HG03039 (cell line): Measurements from ENCODE around the gene C2CD2.

ENCODE experiments used
- ATAC-seq: cut with Tn5 transposase; IDR thresholded peaks from one replicate; pipeline ENCODE4 v1.9.1; 2021; ENCODE audit warnings: mild to moderate bottlenecking, moderate library complexity; ENCODE audit not compliant: unreplicated experiment

The C2CD2 gene

DNA sequence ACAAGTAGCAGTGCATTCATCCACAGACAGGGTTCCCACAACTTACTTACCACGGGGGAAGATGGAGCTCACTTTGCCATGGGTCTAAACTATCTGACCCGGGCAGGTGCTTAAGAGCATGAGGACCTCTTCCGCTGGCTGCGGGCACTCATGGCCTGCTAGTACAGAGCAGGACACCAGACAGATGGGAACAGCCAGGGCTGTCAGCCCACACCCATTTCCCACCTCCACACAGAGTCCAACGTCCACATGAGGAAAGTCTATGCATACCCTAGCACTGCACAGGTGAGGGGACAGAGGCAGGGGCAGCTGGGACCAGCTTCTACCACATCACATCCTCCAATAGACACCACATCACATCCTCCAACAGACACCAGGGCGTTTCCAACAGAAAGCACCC is 38.9 kb downstream of the C2CD2 start:
- ATAC-seq = no peak

DNA sequence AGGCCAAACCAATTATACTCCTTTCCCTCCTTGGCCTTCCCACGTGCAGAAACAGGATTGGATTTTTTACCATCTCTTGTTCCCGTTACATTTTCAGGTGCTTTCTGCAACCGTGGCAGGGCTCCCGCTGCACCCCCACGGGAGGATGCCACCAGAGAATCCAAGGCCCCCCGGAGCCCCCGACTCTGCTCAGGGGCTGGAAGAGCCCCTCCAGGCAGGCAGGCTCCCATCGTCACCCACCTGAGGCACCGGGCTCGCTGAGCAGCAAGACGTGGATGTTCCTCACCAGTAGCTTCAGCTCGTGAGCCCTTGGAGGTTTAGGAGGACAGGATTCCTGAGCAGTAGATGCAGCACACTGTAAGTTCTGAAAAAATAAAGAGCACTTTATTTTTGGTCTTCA is 39.5 kb downstream of the C2CD2 start:
- ATAC-seq = no peak

DNA sequence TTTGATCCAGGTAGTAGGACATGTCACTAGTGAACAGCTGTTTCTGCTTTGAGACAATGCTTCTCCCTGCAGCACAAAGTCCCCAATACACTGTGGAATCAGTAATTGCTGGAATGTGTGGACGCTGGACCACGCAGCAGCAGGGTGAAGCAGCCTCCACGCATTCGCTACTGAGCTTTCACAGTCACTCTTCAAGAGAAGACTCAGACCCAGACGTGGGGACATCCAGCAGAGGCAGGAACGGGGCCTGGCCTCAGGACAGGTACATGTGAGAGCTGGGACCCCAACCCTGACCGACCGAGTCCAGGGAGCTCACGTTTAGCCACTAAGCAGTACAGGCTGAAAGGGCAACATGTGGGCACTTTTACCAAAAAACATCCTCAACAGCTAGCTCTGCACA is 40.6 kb downstream of the C2CD2 start:
- ATAC-seq = no peak

DNA sequence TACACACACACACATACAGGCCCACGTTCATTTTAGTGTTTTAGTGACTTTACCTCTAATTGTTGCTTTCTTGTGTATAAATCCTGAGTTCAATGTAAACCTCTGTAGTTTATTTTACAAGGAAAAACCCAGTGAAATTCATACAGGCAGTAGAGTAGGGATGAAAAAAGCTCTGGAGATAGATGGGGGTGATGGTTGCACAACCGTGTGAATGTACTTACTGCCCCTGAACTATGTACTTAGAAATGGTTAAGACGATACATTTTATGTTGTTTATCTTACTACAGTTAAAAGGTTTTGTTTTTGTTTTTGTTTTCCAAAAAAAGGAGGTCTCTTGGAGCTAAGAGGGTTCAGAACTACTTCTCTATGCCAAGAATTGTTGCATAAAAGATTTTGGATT is 45.0 kb downstream of the C2CD2 start:
- no peak for ATAC-seq

DNA sequence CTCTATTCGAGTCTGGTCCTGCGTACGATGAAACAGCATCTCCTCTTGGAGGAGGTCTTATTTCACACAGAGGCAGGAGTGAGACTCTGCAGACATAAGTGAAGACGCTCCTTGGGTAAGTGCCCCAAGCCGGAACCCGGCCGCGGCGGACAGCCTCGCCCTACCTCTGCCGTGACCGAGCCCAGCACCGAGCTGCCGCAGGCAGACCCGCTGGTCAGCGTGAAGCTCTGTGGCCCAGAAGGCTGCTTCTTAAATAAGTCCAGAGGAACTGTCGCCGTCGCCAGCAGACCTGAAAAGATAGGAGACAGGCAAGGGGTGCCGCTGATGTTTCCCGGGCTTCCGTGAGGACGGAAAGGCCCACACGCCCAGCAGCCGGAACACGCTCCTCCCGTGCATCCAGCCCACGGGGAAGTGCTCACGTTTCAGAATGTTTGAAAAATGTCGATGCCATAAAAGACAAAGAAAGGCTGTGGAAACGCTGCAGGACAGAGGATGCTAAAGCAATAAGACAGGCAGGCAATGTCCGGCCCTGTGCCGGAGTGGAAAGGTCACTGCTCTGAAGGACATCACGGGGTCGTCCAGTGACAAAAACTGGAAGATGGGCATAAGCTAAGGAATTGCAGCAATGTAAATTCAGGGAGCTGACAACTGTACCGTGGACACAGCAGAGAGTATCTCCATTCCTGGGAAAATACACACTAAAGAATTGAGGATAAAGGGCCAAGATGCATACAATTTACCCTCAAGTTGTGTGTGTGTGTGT is 46.1 kb downstream of the C2CD2 start:
- no peak for ATAC-seq

DNA sequence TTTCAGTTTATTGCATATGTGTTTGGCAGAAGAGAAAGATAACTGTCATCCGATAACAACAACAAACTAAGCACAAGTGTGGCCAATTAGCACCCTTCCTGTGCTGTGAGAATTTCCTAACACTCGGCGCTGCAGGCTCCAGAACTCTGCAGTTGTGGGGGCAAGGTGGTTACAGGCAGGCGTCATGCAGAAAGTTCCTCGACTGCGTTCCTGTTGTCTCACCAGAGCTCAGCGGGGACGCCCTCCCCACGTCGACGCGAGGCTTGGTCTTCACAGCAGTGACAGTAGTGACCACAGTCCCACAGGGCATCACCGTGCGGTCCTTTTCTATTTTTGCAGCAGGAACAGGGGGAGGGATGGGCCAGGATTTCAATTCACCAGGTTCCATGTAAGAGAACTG is 47.0 kb downstream of the C2CD2 start:
- ATAC-seq = no peak

DNA sequence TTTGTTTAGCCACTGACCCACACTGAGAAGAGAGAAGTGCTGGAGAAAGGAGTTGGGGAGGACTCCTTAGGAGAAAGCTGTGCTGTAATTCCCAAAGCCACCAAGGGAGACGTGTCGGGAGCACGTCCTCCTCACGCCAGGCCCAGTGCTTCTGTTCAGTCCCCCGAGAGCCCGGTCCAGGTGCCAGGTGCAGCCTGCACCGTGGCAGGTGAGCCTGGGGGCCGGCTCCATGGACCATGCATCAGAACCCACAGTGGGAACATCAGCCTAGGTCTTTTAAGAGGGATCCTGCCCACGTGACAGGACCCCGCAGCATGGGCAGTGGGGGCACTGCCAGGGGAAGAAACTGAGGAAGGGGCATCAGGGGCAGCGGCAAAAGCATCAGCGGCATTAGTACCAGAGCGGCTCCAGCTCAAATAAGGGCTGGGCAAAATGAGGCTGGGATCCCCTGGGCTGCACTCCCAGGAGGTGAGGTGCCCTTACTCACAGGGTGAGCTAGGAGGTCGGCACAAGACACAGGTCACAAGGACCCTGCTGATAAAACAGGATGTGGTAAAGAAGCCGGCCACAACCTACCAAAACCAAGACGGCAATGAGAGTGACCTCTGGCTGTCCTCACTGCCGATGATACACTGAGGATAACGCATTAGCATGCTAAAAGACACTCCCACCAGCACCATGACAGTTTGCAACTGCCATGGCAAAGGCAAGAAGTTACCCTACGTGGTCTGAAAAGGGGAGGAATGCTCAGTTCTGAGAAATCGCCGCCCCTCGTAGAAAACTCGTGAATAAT is 50.1 kb downstream of the C2CD2 start:
- no peak for ATAC-seq

DNA sequence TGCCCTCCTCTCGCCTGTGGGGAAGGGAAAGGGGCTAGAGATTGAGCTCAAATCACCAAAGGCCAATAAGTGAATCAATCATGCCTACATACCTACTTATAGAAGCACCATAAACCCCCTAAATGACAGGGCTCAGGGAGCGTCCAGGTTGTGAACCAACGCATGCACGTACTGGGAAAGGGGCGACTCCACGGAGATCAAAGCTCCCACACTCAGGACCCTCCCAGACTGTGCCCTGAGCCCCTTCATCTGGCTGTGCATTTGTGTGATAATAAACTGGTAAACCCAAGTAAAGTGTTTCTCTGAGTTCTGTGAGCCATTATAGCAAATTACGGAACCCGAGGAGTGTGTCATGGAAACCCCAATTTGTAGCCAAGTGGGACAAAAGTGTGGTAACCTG is 50.9 kb downstream of the C2CD2 start:
- no peak for ATAC-seq

DNA sequence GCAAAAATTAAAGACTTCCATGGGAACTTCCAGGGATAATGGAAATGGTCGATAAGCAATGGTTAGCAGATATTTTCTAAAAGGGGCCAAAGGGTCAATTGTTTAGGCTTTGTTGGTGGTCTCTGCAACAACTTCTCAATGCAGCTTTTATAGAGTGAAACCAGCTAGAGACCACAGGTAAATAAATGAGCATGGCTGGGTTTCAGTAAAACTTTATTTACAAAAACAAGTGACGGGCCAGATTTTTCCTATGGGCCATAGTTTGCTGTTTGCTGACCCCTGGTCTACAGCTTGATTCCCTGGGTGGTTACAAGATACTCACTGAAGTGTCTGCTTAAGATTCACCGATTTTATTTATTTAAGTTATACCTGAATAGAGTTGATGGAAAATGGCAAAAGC is 52.0 kb downstream of the C2CD2 start:
- ATAC-seq = no peak

DNA sequence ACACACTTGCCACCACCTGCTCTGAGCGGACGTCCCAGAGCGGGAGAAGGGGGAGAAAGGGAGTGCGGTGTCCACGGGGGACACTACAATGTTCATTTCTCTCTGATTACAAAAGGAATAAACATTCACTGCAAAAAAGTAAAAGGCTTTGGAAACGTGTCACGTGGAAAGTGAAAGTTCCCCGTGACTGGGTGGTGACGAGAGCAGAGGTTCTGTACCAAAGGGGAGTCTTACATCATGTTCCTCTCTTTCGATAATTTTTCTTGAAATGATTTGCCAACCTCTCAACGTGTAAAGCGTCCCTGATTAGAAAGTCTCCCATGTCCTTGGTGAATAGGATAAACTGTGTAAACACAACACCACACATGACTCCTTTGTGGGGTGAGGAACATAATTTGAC is 52.7 kb downstream of the C2CD2 start:
- no peak for ATAC-seq

DNA sequence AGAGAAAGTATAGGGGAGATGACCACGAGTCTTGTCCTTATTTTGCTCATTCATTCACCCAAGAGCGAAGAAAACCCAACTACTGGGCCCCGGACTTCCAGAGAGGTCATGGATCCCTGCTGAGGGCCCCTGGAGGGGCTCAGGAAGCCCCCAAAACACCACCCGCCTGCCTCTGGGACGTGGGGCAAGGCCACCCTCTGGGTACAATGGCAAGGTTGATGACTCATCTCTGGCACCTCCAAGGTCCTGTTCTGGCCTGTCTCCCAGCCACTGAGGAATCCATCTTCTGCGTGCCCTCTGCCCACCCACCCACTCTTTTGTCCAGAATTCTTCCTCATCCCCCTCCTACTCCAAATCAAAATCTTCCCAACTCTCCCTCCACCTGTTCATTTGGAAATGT is 53.4 kb downstream of the C2CD2 start:
- ATAC-seq = no peak

DNA sequence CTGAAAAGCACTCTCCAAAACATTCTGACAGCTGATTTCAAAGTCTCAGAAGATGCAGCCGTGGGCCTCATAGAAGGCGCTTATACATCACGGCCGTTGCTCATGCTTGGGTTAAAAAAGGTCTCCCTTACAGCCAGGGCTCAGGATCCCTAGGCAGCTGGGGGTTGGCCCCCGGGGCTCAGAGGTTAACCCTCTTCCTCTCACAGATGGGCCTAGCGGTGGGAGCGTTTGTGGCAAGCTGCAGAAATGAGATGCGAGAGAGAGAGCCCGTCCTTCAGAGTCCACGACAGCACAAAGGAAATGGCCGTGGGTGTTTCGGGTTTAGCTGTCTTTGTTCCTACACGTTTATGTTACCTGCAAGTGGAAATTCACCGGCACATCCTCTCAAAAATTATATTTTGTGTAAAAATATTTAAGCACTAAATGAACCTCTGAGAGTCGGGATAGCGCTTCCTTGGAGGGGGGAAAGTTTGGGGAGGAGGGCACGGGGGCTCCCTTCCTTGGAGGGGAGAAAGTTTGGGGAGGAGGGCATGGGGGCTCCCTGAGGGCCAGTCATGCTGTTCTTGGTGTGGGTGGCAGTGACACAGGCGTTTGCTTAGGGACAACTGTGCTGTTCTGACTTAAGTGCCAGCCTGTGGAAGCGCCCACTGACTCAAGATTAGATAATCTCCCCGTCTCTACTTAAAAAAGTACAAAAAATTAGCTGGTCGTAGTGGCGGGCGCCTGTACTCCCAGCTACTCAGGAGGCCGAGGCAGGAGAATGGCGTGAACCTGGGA is 54.2 kb downstream of the C2CD2 start:
- ATAC-seq = no peak

DNA sequence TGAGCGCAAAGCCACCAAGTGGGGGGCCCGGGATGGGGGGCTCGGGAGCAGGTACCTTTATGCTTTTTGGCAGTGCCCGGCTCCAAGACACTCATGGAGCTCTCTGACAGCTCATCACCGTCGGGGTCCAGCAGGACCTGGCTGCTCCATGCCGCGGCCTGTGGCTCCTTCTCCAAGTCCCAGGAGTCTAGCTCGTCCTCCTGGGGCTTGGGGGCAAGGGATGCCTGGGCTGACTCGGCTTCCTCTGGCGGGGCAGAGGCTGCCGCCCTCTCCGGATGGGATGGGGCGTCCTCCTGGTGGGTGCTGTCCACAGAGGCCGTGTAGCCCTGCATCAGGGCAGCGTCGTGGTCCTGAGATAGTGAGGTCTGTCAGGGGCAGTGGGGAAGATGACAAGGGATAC is 54.8 kb downstream of the C2CD2 start:
- ATAC-seq = no peak

DNA sequence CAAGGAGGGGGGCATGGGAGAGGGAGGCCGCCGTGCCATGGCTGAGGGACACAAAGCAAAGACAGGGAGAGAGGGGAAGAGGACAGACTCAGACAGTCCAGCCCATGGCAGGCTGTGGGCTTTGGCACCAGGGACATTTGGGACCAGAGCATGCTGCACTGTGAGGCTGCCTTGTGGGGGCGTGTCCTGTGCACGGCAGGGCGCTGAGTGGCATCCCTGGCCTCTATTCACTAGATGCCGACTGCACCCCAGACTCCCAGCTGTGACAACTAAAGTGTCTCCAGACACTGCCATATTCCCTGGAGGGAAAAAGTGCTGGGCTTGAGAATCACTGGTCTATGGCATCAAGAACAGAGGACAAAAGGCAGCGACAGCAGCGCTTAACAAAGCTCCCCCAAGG is 56.1 kb downstream of the C2CD2 start:
- ATAC-seq = no peak

DNA sequence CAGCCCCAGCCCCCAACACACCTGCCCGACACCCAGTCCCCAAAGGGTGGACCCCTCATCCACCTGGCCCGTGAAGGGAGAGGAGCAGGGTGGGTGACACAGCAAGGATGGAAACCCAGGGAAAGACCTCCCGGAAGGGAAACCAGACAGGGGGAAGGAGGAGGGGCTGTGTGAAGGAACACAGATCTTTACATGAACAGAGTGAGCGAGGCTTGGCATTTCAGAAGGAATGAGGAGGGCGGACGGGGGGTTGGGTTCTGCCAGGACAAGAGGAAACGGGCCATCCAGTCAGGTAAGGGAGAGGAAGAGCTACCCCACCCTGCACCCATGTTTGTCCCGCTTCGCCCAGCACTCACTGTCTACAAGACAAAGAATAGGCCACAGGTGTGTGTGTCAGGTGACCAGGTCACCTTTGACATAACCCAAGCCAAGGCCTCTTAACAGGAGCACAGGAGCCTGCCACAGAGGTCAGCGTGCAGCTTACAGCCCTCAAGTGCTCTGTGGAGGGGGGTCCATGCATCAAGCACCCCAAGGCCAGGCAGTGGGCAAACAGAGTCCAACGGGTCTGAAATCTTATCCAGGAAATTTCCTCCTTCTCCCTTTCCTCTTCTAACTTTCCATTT is 56.7 kb downstream of the C2CD2 start:
- no peak for ATAC-seq

DNA sequence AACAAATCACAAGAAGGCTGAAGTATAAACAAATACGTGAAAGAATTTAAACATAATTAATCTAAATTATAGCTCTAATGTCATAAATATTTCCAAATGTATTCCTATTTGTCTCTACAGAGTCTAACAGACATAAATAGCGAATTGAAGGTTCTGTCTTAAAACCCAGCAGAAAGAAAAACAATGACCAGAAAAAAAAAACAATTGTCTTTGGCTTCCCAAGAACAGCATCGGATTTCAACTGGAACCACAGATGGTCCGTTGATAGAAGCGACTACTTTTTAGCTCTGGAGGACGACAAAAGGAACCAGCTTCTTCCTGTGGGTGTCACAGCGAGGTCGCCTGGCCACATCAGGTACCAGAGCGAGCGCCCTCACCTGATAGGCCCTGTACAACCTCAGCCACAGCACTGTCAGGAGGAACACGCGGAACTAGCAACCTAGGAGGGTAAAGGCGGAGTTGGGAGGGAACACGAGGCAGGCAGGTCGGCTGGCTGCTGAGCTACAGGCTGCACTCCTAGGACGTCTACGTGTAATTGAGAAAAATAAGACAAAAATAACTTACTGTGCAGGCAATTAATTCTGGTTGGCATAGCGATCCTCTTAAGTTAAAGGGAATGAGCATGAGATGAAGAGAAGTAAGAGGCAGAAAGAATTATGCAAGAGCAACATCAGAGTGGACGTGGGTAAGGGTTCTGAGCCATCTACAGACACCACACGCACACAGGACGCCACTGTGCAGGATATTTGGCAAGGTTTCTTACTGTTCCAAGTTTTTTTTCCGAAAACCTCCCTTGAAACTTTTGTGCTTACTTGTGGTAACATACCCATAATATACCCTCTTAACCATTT is 58.0 kb downstream of the C2CD2 start:
- no peak for ATAC-seq

DNA sequence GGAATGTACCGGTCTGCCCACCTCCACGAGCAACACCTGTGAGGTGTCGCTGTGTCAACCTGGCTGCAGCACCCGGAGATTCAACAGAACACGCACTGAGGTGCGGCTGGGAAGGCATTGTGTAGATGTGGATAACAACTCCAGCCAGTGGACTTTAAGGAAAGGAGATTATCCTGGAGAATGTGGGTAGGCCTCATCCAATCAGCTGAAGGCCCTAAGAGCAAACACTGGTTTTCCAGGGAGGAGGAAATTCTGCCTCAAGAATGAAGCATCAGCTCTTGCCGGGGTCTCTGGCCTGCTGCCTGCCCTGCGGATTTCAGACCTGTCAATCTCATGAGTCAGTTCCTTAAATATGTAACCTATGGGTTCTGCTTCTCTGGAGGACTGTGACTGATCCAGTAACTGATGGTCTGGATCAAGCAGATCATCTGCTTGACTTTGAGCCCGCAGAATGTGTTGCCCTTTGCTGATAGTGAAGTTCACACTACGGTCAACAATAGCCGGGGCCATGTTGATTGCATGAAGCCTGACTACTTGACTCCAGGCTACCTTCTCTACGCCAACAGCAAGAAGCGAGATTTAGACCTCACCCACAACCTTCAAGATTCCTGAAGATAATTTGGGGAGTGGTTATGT is 58.8 kb downstream of the C2CD2 start:
- ATAC-seq = no peak

DNA sequence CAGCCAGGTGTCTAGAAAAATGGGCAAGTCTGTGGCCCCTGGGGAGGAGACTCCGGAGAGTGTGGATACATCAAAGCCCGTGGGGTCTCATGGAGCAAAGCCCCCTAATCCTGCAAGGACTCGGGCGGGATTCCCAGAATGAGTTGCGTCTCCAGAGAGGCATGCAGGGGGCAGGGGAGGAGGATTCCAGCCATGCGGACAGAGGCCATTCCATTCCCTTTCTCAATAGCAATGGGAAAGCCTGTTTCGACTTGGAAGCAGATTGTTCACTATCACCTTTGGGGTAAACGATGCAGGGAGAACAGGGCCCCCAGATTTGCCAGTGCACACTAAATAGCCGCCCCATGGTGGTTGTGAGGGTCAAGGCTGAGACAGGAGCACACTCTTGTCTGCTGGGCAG is 59.3 kb downstream of the C2CD2 start:
- ATAC-seq = no peak

DNA sequence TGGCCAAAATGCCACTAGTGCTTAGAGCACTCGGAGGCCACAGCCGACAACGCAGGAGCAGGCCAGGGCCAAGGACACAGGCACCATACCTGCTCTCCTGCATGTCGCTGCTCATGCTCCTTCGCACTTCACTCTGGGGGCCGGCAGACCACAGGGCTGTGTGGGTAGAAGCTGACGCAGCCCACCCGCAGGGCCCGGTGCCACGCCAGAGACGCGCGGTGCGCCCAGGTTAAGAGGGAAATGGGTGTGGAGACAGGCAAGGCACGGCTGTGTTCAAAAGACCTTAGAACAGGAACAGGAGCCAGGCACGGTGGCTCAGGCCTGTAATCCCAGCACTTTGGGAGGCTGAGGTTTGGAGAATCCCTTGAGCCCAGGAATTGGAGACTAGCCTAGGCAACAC is 61.1 kb downstream of the C2CD2 start:
- no peak for ATAC-seq

DNA sequence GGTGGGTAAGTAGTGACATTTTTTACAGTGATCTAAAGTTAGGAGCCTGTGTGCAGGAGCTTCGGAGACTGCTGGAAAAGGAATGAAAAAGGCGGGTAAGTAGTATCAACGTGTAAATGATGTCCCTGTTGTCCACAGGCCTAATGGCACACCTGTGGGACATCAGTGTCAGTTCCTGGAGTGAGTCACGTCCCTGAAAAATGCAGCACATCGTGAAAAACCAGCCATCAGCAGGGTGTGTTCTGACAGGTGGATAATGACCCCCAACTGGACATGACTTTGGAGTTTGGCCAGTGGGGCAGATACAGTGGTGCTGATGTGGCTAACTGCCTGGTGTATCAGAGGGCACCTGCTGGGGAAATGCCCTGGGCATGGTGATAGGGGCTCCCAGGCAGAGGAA is 62.7 kb downstream of the C2CD2 start:
- no peak for ATAC-seq
